Stomach (tissue), 9 donors: ENCODE data around the gene HES3. TPM values are rescaled to one million over a fixed set of nuclear protein-coding genes. Genes with fewer than 3 reads are reported as not detected.
A peak's percentile ranks its signal among the peaks of the same experiment; 100 is the strongest.

Experiments
- DNase-seq, 2 donors: peaks; one replicate each; pipeline versions ENCODE4 v3.0.0 to v3.0.0-alpha.2; 2013 to 2019
- H3K27ac ChIP-seq, 5 donors: fragments of 200-600 bp in 4 of 5; sonication (generic) in 4 of 5; one replicate each; pipeline ENCODE4 v1.5.1; 2013 to 2019; ENCODE audit warnings: mild to moderate bottlenecking in 1 of 5, moderate library complexity in 1 of 5
- H3K27me3 ChIP-seq, 3 donors: fragments of 200-600 bp; sonication (generic); one replicate each; pipeline ENCODE4 v1.5.1; 2017 to 2019; ENCODE audit warnings: mixed run types in 1 of 3
- H3K36me3 ChIP-seq, 4 donors: fragments of 200-600 bp; sonication (generic); 1 replicate in 3 of 4; 2 replicates in 1 of 4; pipeline ENCODE4 v1.5.1; 2016 to 2019
- H3K4me1 ChIP-seq, 4 donors: fragments of 200-600 bp; sonication (generic); one replicate each; pipeline ENCODE4 v1.5.1; 2016 to 2019
- H3K4me3 ChIP-seq, 4 donors: fragments of 200-600 bp; sonication (generic) in 3 of 4; one replicate each; pipeline ENCODE4 v1.5.1; 2016 to 2019; ENCODE audit warnings: mild to moderate bottlenecking in 1 of 4
- H3K9me3 ChIP-seq, 4 donors: fragments of 200-600 bp; sonication (generic); one replicate each; pipeline ENCODE4 v1.5.1; 2016 to 2019
- EP300 ChIP-seq: sonication (generic); formaldehyde crosslinking; IDR thresholded peaks from one replicate; pipeline ENCODE4 v1.6.1; 2017; ENCODE audit warnings: antibody characterized with exemption
- POLR2A ChIP-seq, 4 donors: fragments of 450-650 bp; IDR thresholded peaks; one replicate each; pipeline ENCODE4 v1.6.1; 2016; ENCODE audit warnings: antibody characterized with exemption in 4 of 4, control low read depth in 2 of 4, mild to moderate bottlenecking in 1 of 4, moderate library complexity in 1 of 4
- POLR2AphosphoS5 ChIP-seq, 3 donors: sonication (generic); formaldehyde crosslinking; IDR thresholded peaks; one replicate each; pipeline ENCODE4 v1.6.1; 2016; ENCODE audit warnings: antibody characterized with exemption in 3 of 3
- WGBS, 5 donors: extraction: QIAGEN DNeasy Blood & Tissue Kit in 3 of 5; methylation state at CpG; one replicate each; pipeline versions ENCODE4 v1.1.5 to v1.1.7; 2013 to 2018; 5-methylcytosine and 5-hydroxymethylcytosine counted together
- intact Hi-C: fragments of 100-400 bp; cut with DNase I; formaldehyde crosslinking; loops from one replicate; pipeline ENCODE4 v1.15.1; 2023; ENCODE audit warnings: low total_unique reads
- polyA plus RNA-seq, 3 donors: library from polyadenylated mRNA; stranded (reverse); fragments of 200-250 nt; gene quantifications; one replicate each; pipeline ENCODE4 v1.2.3, GENCODE V29; 2013
- total RNA-seq, 5 donors: library from RNA; depleted of rRNA; stranded (reverse); fragments of >200 nt; gene quantifications; one replicate each; pipeline versions ENCODE4 v1.1.0 to v1.2.3, GENCODE V29; 2014 to 2016
- TF ChIP-seq, protein P1 (sequence below), 7 experiments: fragments of 450-650 bp in 4 of 7; fragments of 200-600 bp in 3 of 7; sonication (generic) in 3 of 7; IDR thresholded peaks; one replicate each; pipeline ENCODE4 v1.5.1; 2016 to 2019; ENCODE audit warnings: antibody characterized with exemption in 7 of 7, control low read depth in 2 of 7, mild to moderate bottlenecking in 1 of 7
- donor health status: healthy with polysubstance abuse.
- donor health status: Bipolar disorder and iron deficiency.
- donor health status: healthy.

The HES3 gene
- total and polyA plus RNA-seq, 8 donors = not detected

- Histone ChIP-seq H3K4me1 (peaks cover 35 to 53% (median 50%) of the 10 kb centered on the region in 4 donors), H3K9me3 (no peaks in the 10 kb centered on the region), H3K4me3 (no peak overlapping the region), H3K27me3 (peaks cover 22 to 100% (median 86%) of the 10 kb centered on the region in 3 donors), H3K27ac (no peak overlapping the region), H3K36me3 (no peaks in the 10 kb centered on the region)
- intact Hi-C loops = loop anchor here (5.0 to 10.0 kb wide), 3 partner anchors 98 to 190 kb away; no protein-coding TSS in a partner anchor
- no peak for DNase-seq
- no peak for TF ChIP-seq POLR2AphosphoS5 (IDR thresholded peaks at IDR 0.05)
- no peak for TF ChIP-seq POLR2A (IDR thresholded peaks at IDR 0.05)
- TF ChIP-seq, protein P1, sequence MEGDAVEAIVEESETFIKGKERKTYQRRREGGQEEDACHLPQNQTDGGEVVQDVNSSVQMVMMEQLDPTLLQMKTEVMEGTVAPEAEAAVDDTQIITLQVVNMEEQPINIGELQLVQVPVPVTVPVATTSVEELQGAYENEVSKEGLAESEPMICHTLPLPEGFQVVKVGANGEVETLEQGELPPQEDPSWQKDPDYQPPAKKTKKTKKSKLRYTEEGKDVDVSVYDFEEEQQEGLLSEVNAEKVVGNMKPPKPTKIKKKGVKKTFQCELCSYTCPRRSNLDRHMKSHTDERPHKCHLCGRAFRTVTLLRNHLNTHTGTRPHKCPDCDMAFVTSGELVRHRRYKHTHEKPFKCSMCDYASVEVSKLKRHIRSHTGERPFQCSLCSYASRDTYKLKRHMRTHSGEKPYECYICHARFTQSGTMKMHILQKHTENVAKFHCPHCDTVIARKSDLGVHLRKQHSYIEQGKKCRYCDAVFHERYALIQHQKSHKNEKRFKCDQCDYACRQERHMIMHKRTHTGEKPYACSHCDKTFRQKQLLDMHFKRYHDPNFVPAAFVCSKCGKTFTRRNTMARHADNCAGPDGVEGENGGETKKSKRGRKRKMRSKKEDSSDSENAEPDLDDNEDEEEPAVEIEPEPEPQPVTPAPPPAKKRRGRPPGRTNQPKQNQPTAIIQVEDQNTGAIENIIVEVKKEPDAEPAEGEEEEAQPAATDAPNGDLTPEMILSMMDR (IDR thresholded peaks at IDR 0.05) = no peak
- TF ChIP-seq EP300 = no peak
- 4 to 6% (median 4%) methylated on average over 23 to 24 of the region's 24 CpGs for WGBS, 5 donors
Measured at GRCh38 chr1:6244401-6245049, 546 bp downstream of the HES3 start.

- Histone ChIP-seq H3K9me3 (no peaks in the 10 kb centered on the region), H3K4me1 (peaks cover 35 to 59% (median 56%) of the 10 kb centered on the region in 4 donors), H3K27me3 (peaks cover 22 to 100% (median 85%) of the 10 kb centered on the region in 3 donors), H3K4me3 (peak overlapping the region in 3 of 4 donors; percentile 0 to 34 (median 16)), H3K36me3 (no peaks in the 10 kb centered on the region), H3K27ac (no peak overlapping the region)
- DNase-seq = peak; percentile 83 to 95
- intact Hi-C loops = loop anchor here (5.0 to 10.0 kb wide), 3 partner anchors 97 to 190 kb away; no protein-coding TSS in a partner anchor
- WGBS, 5 donors = 1 to 3% (median 2%) methylated on average over 20 to 79 of the region's 79 CpGs
- TF ChIP-seq, protein P1 (IDR thresholded peaks at IDR 0.05) = peak in 5 of 7 experiments; percentile 61 to 89 (median 77)
- TF ChIP-seq EP300 = no peak
- TF ChIP-seq POLR2AphosphoS5 (IDR thresholded peaks at IDR 0.05) = peak in 1 of 3 donors; percentile 37
Measured at GRCh38 chr1:6245086-6245868, 1.3 kb downstream of the HES3 start.

DNA sequence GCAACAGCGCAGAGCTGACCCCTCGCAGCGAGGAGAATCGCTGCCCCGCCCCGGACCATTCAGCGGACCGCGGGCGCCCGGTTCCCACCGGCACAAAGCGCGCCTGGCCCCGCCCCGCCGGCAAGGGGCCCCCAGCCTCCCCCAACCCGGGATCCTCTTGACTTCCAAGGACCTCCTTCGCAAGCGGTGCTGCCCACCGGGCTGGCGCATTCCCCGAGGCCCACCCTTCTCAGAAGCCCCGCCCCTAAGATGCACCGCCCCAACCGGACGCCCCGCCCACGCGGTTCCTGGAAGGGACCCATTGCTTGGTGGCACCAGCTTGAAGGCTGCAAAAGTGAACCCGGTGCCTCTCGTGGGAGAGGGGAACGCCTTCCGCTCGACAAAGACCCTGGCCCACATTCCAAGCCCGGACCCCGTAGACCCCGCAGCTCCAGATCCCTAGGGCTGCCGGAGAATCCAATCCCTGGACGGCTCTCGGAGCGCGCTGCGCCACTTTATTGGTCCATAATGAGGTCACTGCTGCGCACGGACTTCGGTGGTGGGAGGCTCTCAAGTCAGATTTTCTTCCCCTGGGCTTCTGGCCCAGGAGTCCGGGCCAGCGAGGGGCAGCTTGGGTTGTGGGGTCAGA is 2.0 kb downstream of the HES3 start:
- TF ChIP-seq, protein P1 (IDR thresholded peaks at IDR 0.05) = no peak
- TF ChIP-seq POLR2A (IDR thresholded peaks at IDR 0.05) = no peak
- no peak for TF ChIP-seq POLR2AphosphoS5 (IDR thresholded peaks at IDR 0.05)
- no peak for TF ChIP-seq EP300
- no peaks in the 10 kb centered on the region for H3K9me3 ChIP-seq
- peaks cover 35 to 59% (median 56%) of the 10 kb centered on the region in 4 donors for H3K4me1 ChIP-seq
- peak overlapping the region in 3 of 4 donors; percentile 0 to 34 (median 16) for H3K4me3 ChIP-seq
- peaks cover 22 to 100% (median 86%) of the 10 kb centered on the region in 3 donors for H3K27me3 ChIP-seq
- H3K36me3 ChIP-seq = no peaks in the 10 kb centered on the region
- DNase-seq = peak; percentile 33 to 67
- H3K27ac ChIP-seq = no peak overlapping the region
- 1 to 9% (median 4%) methylated on average over 19 to 49 of the region's 49 CpGs for WGBS, 5 donors
- intact Hi-C loops = loop anchor here (5.0 to 10.0 kb wide), 3 partner anchors 96 to 191 kb away; no protein-coding TSS in a partner anchor
